ENCODE data around the gene PRXL2C. TPM values are rescaled to one million over a fixed set of nuclear protein-coding genes. Genes with fewer than 3 reads are reported as not detected.
A peak's percentile ranks its signal among the peaks of the same experiment; 100 is the strongest.
"Not testable (repeated sequence)": the region's sequence is repeated elsewhere in the genome, so short reads cannot be mapped to it uniquely, and the experiment has no call there.

PRXL2C gene
- polyA plus RNA-seq, 4 donors = 3.1 to 7.6 (median 5.6) TPM

DNA sequence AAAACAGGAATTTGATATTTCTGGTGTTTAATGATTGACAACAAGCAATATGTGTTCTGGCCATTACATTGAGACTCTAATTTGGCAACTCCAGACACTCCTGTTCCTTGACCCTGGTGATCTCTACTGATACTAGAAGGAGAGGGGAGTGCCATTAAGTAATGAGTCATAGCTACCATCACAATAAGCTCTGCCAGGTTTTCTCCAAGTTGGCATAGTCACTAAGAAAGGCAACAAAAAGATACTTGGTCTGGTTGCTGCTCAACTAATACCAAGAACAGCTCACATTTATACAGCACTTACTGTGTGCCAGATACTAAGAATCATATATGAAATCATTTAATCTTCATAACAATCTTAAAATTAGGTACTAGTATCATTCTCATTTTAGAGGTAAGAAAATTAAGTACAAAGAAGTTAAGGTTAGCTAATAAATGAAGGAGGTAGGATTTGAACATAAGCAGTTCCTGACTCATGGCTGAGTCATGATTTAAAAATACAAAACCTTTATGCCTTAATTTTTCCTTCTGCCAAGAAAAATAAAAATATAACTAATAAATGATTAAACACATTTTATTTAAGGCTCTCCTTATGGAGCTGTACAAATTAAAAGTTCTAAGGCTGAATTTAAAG, 19.9 kb upstream of the PRXL2C start:
- Histone ChIP-seq H3K27ac (ENCODE audit: low read depth in 1 of 3, low read length in 2 of 3) (no peak overlapping the region), H3K36me3 (ENCODE audit: control insufficient read depth in 3 of 3, insufficient read depth in 2 of 3, low read depth in 1 of 3, low read length in 3 of 3) (no peaks in the 10 kb centered on the region), H3K9me3 (ENCODE audit: control insufficient read depth in 2 of 2, insufficient read depth in 1 of 2, low read depth in 1 of 2, low read length in 1 of 2) (peaks cover 0 to 4% of the 10 kb centered on the region in 2 donors), H3K4me3 (ENCODE audit: low read depth in 1 of 3, low read length in 3 of 3) (no peak overlapping the region), H3K27me3 (ENCODE audit: control insufficient read depth in 3 of 3, insufficient read depth in 3 of 3, low read length in 3 of 3) (no peaks in the 10 kb centered on the region), H3K4me1 (ENCODE audit: control insufficient read depth in 3 of 3, insufficient read depth in 2 of 3, low read depth in 1 of 3, low read length in 2 of 3) (no peaks in the 10 kb centered on the region)
- FAIRE-seq (no peak), DNase-seq (peak in 1 of 2 donors; percentile 42)

DNA sequence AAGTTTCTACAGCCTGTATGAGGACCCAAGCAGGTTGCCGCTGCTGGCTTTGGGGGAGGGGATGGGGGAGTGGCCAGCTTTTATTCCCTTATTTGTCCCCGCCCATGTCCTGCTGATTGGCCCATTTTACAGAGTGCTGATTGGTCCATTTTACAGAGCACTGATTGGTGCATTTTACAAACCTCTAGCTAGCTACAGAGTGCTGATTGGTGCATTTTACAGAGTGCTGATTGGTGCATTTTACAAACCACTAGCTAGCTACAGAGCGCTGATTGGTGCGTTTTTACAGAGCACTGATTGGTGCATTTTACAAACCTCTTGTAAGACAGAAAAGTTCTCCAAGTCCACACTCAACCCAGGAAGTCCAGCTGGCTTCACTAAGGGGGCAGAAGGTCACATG, 18.7 kb upstream of the PRXL2C start:
- not testable (repeated sequence) for H3K27me3 ChIP-seq (ENCODE audit: control insufficient read depth in 3 of 3, insufficient read depth in 3 of 3, low read length in 3 of 3); H3K4me1 ChIP-seq (ENCODE audit: control insufficient read depth in 3 of 3, insufficient read depth in 2 of 3, low read depth in 1 of 3, low read length in 2 of 3); H3K9me3 ChIP-seq (ENCODE audit: control insufficient read depth in 2 of 2, insufficient read depth in 1 of 2, low read depth in 1 of 2, low read length in 1 of 2); H3K27ac ChIP-seq (ENCODE audit: low read depth in 1 of 3, low read length in 2 of 3); FAIRE-seq; H3K4me3 ChIP-seq (ENCODE audit: low read depth in 1 of 3, low read length in 3 of 3); DNase-seq; H3K36me3 ChIP-seq (ENCODE audit: control insufficient read depth in 3 of 3, insufficient read depth in 2 of 3, low read depth in 1 of 3, low read length in 3 of 3)
- whole genome bisulfite sequencing, 3 donors = 91 to 94% (median 93%) methylated on average over 4 of the region's 4 CpGs

DNA sequence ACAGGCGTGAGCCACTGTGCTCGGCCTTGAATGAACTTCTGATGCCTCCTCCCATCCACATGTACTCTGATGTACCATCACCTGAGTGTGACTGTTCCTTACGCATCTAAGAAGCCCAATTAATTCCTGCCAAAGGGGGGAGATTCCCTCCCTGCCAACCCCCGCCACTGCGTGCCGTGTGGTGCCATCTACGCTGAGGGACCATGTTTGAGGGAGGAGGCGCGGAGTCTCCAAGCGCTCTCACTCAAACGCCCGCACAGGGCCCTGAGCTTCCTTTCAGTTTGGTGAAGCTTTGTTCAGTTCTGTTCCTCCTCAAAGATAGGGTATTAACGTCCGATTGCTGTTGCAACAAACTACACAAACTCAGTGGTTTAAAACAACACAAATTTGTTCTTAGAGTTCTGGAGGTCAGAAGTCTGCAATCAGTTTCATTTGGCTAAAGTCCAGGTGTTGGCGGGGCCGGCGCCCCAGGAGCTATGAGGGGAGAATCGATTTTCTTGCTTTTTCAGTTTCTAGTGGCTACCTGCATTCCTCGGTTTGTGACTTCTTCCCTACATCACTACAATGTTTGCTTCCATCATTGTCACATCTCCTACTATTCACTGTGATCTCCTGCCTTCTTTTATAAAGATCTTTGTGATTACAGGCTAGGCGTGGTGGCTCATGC, 13.9 kb upstream of the PRXL2C start:
- no peaks in the 10 kb centered on the region for H3K27me3 ChIP-seq (ENCODE audit: control insufficient read depth in 3 of 3, insufficient read depth in 3 of 3, low read length in 3 of 3)
- no peaks in the 10 kb centered on the region for H3K36me3 ChIP-seq (ENCODE audit: control insufficient read depth in 3 of 3, insufficient read depth in 2 of 3, low read depth in 1 of 3, low read length in 3 of 3)
- 73 to 90% (median 76%) methylated on average over 20 of the region's 20 CpGs for WGBS, 3 donors
- peaks cover 0 to 2% of the 10 kb centered on the region in 2 donors for H3K9me3 ChIP-seq (ENCODE audit: control insufficient read depth in 2 of 2, insufficient read depth in 1 of 2, low read depth in 1 of 2, low read length in 1 of 2)
- no peak overlapping the region for H3K4me3 ChIP-seq (ENCODE audit: low read depth in 1 of 3, low read length in 3 of 3)
- H3K4me1 ChIP-seq (ENCODE audit: control insufficient read depth in 3 of 3, insufficient read depth in 2 of 3, low read depth in 1 of 3, low read length in 2 of 3) = no peaks in the 10 kb centered on the region
- FAIRE-seq (no peak), DNase-seq (no peak)
- H3K27ac ChIP-seq (ENCODE audit: low read depth in 1 of 3, low read length in 2 of 3) = no peak overlapping the region

DNA sequence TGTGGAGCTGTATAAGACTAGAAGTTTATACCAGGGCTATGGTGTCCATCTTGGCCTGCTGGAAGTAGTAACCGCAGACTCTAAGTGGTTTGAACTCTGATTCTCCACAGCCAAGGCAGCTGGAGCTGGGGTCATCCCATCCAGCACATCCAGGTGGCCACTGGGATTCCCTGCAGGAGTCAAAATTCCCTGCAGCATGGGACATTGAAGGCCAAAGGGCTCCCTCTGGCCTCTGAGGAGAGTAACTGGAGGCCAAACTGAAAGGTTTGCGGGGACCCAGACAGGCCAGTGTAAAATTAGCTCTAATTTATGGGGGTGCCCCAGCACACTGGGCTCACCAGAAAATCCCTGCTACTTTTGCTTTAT, 12.2 kb upstream of the PRXL2C start:
- Histone ChIP-seq H3K27ac (ENCODE audit: low read depth in 1 of 3, low read length in 2 of 3) (no peak overlapping the region), H3K36me3 (ENCODE audit: control insufficient read depth in 3 of 3, insufficient read depth in 2 of 3, low read depth in 1 of 3, low read length in 3 of 3) (no peaks in the 10 kb centered on the region), H3K27me3 (ENCODE audit: control insufficient read depth in 3 of 3, insufficient read depth in 3 of 3, low read length in 3 of 3) (no peaks in the 10 kb centered on the region), H3K9me3 (ENCODE audit: control insufficient read depth in 2 of 2, insufficient read depth in 1 of 2, low read depth in 1 of 2, low read length in 1 of 2) (no peaks in the 10 kb centered on the region), H3K4me3 (ENCODE audit: low read depth in 1 of 3, low read length in 3 of 3) (no peak overlapping the region), H3K4me1 (ENCODE audit: control insufficient read depth in 3 of 3, insufficient read depth in 2 of 3, low read depth in 1 of 3, low read length in 2 of 3) (no peaks in the 10 kb centered on the region)
- FAIRE-seq (no peak), DNase-seq (no peak)
- WGBS, 3 donors = 91% methylated on average over 2 of the region's 2 CpGs

DNA sequence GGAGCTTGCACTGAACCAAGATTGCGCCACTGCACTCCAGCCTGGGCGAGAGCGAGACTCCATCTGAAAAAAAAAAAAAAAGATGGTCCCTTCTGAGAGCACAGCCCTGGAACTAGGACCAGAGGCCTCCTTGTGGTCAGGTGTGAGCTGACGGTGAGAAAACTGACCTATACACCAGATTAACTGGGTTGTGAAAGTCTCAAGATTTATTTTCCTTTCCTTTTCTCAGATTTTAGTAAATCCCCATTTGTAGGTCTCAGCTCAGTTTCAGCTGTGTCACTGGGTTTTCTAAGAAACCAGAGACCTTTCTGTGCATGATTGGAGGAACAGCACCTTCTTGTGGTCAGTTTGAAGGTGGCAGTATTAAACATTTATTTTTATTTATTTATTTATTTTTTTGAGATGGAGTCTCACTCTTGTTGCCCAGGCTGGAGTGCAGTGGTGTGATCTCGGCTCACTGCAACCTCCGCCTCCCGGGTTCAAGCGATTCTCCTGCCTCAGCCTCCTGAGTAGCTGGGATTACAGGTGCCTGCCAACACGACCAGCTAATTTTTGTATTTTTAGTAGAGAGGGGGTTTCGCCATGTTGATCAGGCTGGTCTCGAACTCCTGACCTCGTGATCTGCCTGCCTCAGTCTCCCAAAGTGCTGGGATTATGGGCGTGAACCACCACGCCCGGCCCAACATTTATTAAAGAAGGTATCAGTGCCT, 11.7 kb upstream of the PRXL2C start:
- not testable (repeated sequence) for H3K4me3 ChIP-seq (ENCODE audit: low read depth in 1 of 3, low read length in 3 of 3); FAIRE-seq

DNA sequence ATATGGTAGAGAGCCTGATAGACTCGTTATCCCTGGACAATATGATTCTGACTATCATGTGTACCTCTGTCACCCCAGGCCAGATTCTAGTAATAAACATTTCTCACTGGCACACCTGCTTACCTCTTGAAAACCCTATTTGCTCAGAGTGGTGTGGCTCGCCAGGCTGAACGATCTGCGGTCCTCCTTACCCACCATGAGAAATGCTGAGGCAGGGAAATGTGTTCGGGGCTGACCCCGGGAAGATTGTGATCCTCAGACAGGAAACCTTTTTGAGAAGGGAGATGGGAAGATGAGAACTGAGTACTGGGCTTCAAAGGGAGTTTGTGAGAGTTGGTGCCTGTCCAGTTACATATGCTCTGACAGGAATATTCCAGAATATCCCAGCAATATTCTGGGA, 10.7 kb upstream of the PRXL2C start:
- H3K4me3 ChIP-seq (ENCODE audit: low read depth in 1 of 3, low read length in 3 of 3) = no peak overlapping the region
- no peak overlapping the region for H3K27ac ChIP-seq (ENCODE audit: low read depth in 1 of 3, low read length in 2 of 3)
- no peaks in the 10 kb centered on the region for H3K4me1 ChIP-seq (ENCODE audit: control insufficient read depth in 3 of 3, insufficient read depth in 2 of 3, low read depth in 1 of 3, low read length in 2 of 3)
- H3K36me3 ChIP-seq (ENCODE audit: control insufficient read depth in 3 of 3, insufficient read depth in 2 of 3, low read depth in 1 of 3, low read length in 3 of 3) = no peaks in the 10 kb centered on the region
- WGBS, 3 donors = 68 to 79% (median 72%) methylated on average over 6 of the region's 6 CpGs
- DNase-seq = no peak
- no peaks in the 10 kb centered on the region for H3K27me3 ChIP-seq (ENCODE audit: control insufficient read depth in 3 of 3, insufficient read depth in 3 of 3, low read length in 3 of 3)
- H3K9me3 ChIP-seq (ENCODE audit: control insufficient read depth in 2 of 2, insufficient read depth in 1 of 2, low read depth in 1 of 2, low read length in 1 of 2) = no peaks in the 10 kb centered on the region
- no peak for FAIRE-seq

More for the DNA sequence above, 11.7 kb upstream of the PRXL2C start:
- not testable (repeated sequence) for H3K27me3 ChIP-seq (ENCODE audit: control insufficient read depth in 3 of 3, insufficient read depth in 3 of 3, low read length in 3 of 3); H3K27ac ChIP-seq (ENCODE audit: low read depth in 1 of 3, low read length in 2 of 3); H3K9me3 ChIP-seq (ENCODE audit: control insufficient read depth in 2 of 2, insufficient read depth in 1 of 2, low read depth in 1 of 2, low read length in 1 of 2); H3K36me3 ChIP-seq (ENCODE audit: control insufficient read depth in 3 of 3, insufficient read depth in 2 of 3, low read depth in 1 of 3, low read length in 3 of 3); H3K4me1 ChIP-seq (ENCODE audit: control insufficient read depth in 3 of 3, insufficient read depth in 2 of 3, low read depth in 1 of 3, low read length in 2 of 3)
- 60 to 74% (median 67%) methylated on average over 15 of the region's 15 CpGs for WGBS, 3 donors
- peak; percentile 52 to 54 for DNase-seq

DNA sequence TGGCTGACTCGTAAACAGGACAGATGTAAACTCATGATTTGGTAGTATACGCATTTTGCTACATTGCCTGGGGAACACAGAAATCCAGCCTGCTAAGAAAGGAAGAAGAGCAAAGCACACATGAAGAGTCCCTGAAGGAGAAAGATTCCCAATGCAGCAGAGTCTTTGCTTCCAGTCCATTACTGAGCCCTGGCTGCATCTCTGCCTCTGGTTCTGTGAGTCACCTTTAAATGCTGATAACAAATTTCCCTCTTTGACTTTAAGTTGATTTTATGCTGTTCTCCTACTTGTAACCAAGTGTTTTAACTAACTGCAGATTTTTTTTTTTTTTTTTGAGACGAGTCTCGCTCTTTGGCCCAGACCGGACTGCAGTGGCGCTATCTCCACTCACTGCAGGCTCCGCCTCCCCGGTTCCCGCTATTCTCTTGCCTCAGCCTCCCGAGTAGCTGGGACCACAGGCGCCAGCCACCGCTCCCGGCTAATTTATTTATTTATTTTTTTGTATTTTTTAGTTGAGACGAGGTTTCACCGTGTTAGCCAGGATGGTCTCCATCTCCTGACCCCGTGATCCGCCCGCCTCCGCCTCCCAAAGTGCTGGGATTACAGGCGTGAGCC, 8.5 kb upstream of the PRXL2C start:
- no peak for FAIRE-seq
- DNase-seq = no peak
- H3K9me3 ChIP-seq (ENCODE audit: control insufficient read depth in 2 of 2, insufficient read depth in 1 of 2, low read depth in 1 of 2, low read length in 1 of 2) = no peaks in the 10 kb centered on the region
- no peaks in the 10 kb centered on the region for H3K4me1 ChIP-seq (ENCODE audit: control insufficient read depth in 3 of 3, insufficient read depth in 2 of 3, low read depth in 1 of 3, low read length in 2 of 3)
- no peaks in the 10 kb centered on the region for H3K27me3 ChIP-seq (ENCODE audit: control insufficient read depth in 3 of 3, insufficient read depth in 3 of 3, low read length in 3 of 3)
- H3K36me3 ChIP-seq (ENCODE audit: control insufficient read depth in 3 of 3, insufficient read depth in 2 of 3, low read depth in 1 of 3, low read length in 3 of 3) = no peaks in the 10 kb centered on the region
- no peak overlapping the region for H3K27ac ChIP-seq (ENCODE audit: low read depth in 1 of 3, low read length in 2 of 3)
- whole genome bisulfite sequencing, 3 donors = 91 to 96% (median 92%) methylated on average over 20 of the region's 20 CpGs
- H3K4me3 ChIP-seq (ENCODE audit: low read depth in 1 of 3, low read length in 3 of 3) = no peak overlapping the region

DNA sequence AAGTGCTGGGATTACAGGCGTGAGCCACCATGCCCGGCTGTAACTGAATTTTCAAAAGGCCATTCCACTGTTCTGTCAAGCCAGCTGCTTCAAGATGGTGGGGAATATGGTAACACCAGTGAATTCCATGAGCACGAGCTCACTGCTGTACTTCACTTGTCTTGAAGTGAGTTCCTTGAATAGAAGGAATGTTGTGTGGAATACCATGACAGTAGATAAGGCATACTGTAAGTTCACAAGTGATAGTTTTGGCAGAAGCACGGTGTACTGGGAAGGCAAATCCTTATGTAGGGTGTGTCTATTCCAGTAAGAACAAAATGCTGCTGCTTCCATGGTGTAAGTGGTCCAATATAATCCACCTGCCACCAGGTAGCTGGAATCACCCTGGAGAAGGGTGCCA, 6.6 kb upstream of the PRXL2C start:
- H3K4me3 ChIP-seq (ENCODE audit: low read depth in 1 of 3, low read length in 3 of 3) = no peak overlapping the region
- H3K27ac ChIP-seq (ENCODE audit: low read depth in 1 of 3, low read length in 2 of 3) = no peak overlapping the region
- 86 to 87% (median 86%) methylated on average over 4 of the region's 4 CpGs for WGBS, 3 donors
- no peaks in the 10 kb centered on the region for H3K27me3 ChIP-seq (ENCODE audit: control insufficient read depth in 3 of 3, insufficient read depth in 3 of 3, low read length in 3 of 3)
- peaks cover 0 to 5% (median 0%) of the 10 kb centered on the region in 3 donors for H3K4me1 ChIP-seq (ENCODE audit: control insufficient read depth in 3 of 3, insufficient read depth in 2 of 3, low read depth in 1 of 3, low read length in 2 of 3)
- H3K36me3 ChIP-seq (ENCODE audit: control insufficient read depth in 3 of 3, insufficient read depth in 2 of 3, low read depth in 1 of 3, low read length in 3 of 3) = no peaks in the 10 kb centered on the region
- FAIRE-seq (no peak), DNase-seq (no peak)
- no peaks in the 10 kb centered on the region for H3K9me3 ChIP-seq (ENCODE audit: control insufficient read depth in 2 of 2, insufficient read depth in 1 of 2, low read depth in 1 of 2, low read length in 1 of 2)
